Astrocyte of the spinal cord (primary cell): ENCODE data around the gene C12orf76.
A peak's percentile ranks its signal among the peaks of the same experiment; 100 is the strongest.

Experiments
- DNase-seq: peaks from one replicate; pipeline ENCODE4 v3.0.0; 2011; ENCODE audit warnings: low read depth, low spot score
- H3K4me3 ChIP-seq: 2 replicates; pipeline ENCODE4 v1.5.1; 2011; ENCODE audit warnings: low read depth, mild to moderate bottlenecking, low read length, moderate library complexity
- CTCF ChIP-seq: IDR thresholded peaks from 2 replicates; pipeline ENCODE4 v1.5.1; 2012; ENCODE audit warnings: low read depth, mild to moderate bottlenecking, low read length, inconsistent platforms
- in situ Hi-C: cut with HindIII; loops from 2 replicates; pipeline ENCODE4 v1.10.0; 2017; ENCODE audit warnings: low sequenced_read_pairs

The C12orf76 gene

GRCh38 chr12:109995361-109995685 is 53.0 kb downstream of the C12orf76 start:
- peak overlapping the region; percentile 90 for H3K4me3 ChIP-seq
- no peak for TF ChIP-seq CTCF
- DNase-seq = no peak
- in situ Hi-C loops = no loop called here

GRCh38 chr12:109994401-109995175 is 53.7 kb downstream of the C12orf76 start:
- no peak for TF ChIP-seq CTCF
- in situ Hi-C loops = no loop called here
- H3K4me3 ChIP-seq = peak overlapping the region; percentile 90
- DNase-seq = peak; percentile 8

- DNase-seq = no peak
- no peak for TF ChIP-seq CTCF
- in situ Hi-C loops = no loop called here
- H3K4me3 ChIP-seq = no peak overlapping the region
Observed at GRCh38 chr12:109993091-109993490, 55.2 kb downstream of the C12orf76 start.

GRCh38 chr12:109991586-109991985 is 56.7 kb downstream of the C12orf76 start:
- no peak for DNase-seq
- no peak for TF ChIP-seq CTCF
- in situ Hi-C loops = no loop called here
- no peak overlapping the region for H3K4me3 ChIP-seq
